ENCODE results near the gene CHST11.

CHST11 gene

GRCh38 chr12:104785886-104786285 is 329.1 kb downstream of the CHST11 start:
- Histone ChIP-seq H3K27me3 (ENCODE audit: control insufficient read depth, insufficient read depth, low read length) (no peaks in the 10 kb centered on the region), H3K9me3 (ENCODE audit: control insufficient read depth, insufficient read depth, low read depth, low read length) (0 out of 2 replicates have a peak, but pooled peaks cover 6% of the 10 kb centered on the region), H3K36me3 (ENCODE audit: control insufficient read depth, insufficient read depth, low read length) (no peaks in the 10 kb centered on the region), H3K4me1 (ENCODE audit: control insufficient read depth, insufficient read depth, low read length) (peaks cover 10% of the 10 kb centered on the region), H3K4me3 (ENCODE audit: low read depth, low read length) (no peak overlapping the region), H3K27ac (ENCODE audit: low read depth, low read length) (no peak overlapping the region), H3K9ac (ENCODE audit: low read length) (no peak overlapping the region)

- no peak overlapping the region for H3K27ac ChIP-seq (ENCODE audit: low read depth, low read length)
Observed at GRCh38 chr12:104786352-104786751, 329.6 kb downstream of the CHST11 start.

GRCh38 chr12:104788840-104789271 is 332.1 kb downstream of the CHST11 start:
- no peak overlapping the region for H3K9ac ChIP-seq (ENCODE audit: low read length)
- H3K36me3 ChIP-seq (ENCODE audit: control insufficient read depth, insufficient read depth, low read length): no peaks in the 10 kb centered on the region
- no peaks in the 10 kb centered on the region for H3K27me3 ChIP-seq (ENCODE audit: control insufficient read depth, insufficient read depth, low read length)
- H3K27ac ChIP-seq (ENCODE audit: low read depth, low read length): peak overlapping the region; percentile 5; the same call in 1 of the 2 replicates
- H3K9me3 ChIP-seq (ENCODE audit: control insufficient read depth, insufficient read depth, low read depth, low read length): 0 out of 2 replicates have a peak, but pooled peaks cover 6% of the 10 kb centered on the region
- peaks cover 18% of the 10 kb centered on the region for H3K4me1 ChIP-seq (ENCODE audit: control insufficient read depth, insufficient read depth, low read length)
- no peak overlapping the region for H3K4me3 ChIP-seq (ENCODE audit: low read depth, low read length)

More at GRCh38 chr12:104786352-104786751, 329.6 kb downstream of the CHST11 start:
- Histone ChIP-seq H3K4me3 (ENCODE audit: low read depth, low read length) (no peak overlapping the region), H3K9me3 (ENCODE audit: control insufficient read depth, insufficient read depth, low read depth, low read length) (0 out of 2 replicates have a peak, but pooled peaks cover 6% of the 10 kb centered on the region), H3K4me1 (ENCODE audit: control insufficient read depth, insufficient read depth, low read length) (peaks cover 10% of the 10 kb centered on the region), H3K27me3 (ENCODE audit: control insufficient read depth, insufficient read depth, low read length) (no peaks in the 10 kb centered on the region), H3K36me3 (ENCODE audit: control insufficient read depth, insufficient read depth, low read length) (no peaks in the 10 kb centered on the region), H3K9ac (ENCODE audit: low read length) (no peak overlapping the region)

GRCh38 chr12:104790296-104791125 is 333.8 kb downstream of the CHST11 start:
- no peaks in the 10 kb centered on the region for H3K27me3 ChIP-seq (ENCODE audit: control insufficient read depth, insufficient read depth, low read length)
- no peaks in the 10 kb centered on the region for H3K36me3 ChIP-seq (ENCODE audit: control insufficient read depth, insufficient read depth, low read length)
- no peak overlapping the region for H3K9ac ChIP-seq (ENCODE audit: low read length)
- 0 out of 2 replicates have a peak, but pooled peaks cover 4% of the 10 kb centered on the region for H3K9me3 ChIP-seq (ENCODE audit: control insufficient read depth, insufficient read depth, low read depth, low read length)
- peak overlapping the region; percentile 51 for H3K4me3 ChIP-seq (ENCODE audit: low read depth, low read length)
- no peak overlapping the region for H3K27ac ChIP-seq (ENCODE audit: low read depth, low read length)
- H3K4me1 ChIP-seq (ENCODE audit: control insufficient read depth, insufficient read depth, low read length): peaks cover 18% of the 10 kb centered on the region

GRCh38 chr12:104792570-104792969 is 335.8 kb downstream of the CHST11 start:
- H3K4me3 ChIP-seq (ENCODE audit: low read depth, low read length): no peak overlapping the region
- no peaks in the 10 kb centered on the region for H3K27me3 ChIP-seq (ENCODE audit: control insufficient read depth, insufficient read depth, low read length)
- no peak overlapping the region for H3K9ac ChIP-seq (ENCODE audit: low read length)
- H3K27ac ChIP-seq (ENCODE audit: low read depth, low read length): no peak overlapping the region
- no peaks in the 10 kb centered on the region for H3K9me3 ChIP-seq (ENCODE audit: control insufficient read depth, insufficient read depth, low read depth, low read length)
- peaks cover 18% of the 10 kb centered on the region for H3K4me1 ChIP-seq (ENCODE audit: control insufficient read depth, insufficient read depth, low read length)
- H3K36me3 ChIP-seq (ENCODE audit: control insufficient read depth, insufficient read depth, low read length): no peaks in the 10 kb centered on the region

- H3K36me3 ChIP-seq (ENCODE audit: control insufficient read depth, insufficient read depth, low read length): no peaks in the 10 kb centered on the region
- no peak overlapping the region for H3K9ac ChIP-seq (ENCODE audit: low read length)
- H3K4me1 ChIP-seq (ENCODE audit: control insufficient read depth, insufficient read depth, low read length): peaks cover 18% of the 10 kb centered on the region
- no peak overlapping the region for H3K4me3 ChIP-seq (ENCODE audit: low read depth, low read length)
- H3K9me3 ChIP-seq (ENCODE audit: control insufficient read depth, insufficient read depth, low read depth, low read length): no peaks in the 10 kb centered on the region
- H3K27me3 ChIP-seq (ENCODE audit: control insufficient read depth, insufficient read depth, low read length): no peaks in the 10 kb centered on the region
- no peak overlapping the region for H3K27ac ChIP-seq (ENCODE audit: low read depth, low read length)
Observed at GRCh38 chr12:104793285-104793684, 336.5 kb downstream of the CHST11 start.

- H3K27me3 ChIP-seq (ENCODE audit: control insufficient read depth, insufficient read depth, low read length): no peaks in the 10 kb centered on the region
Observed at GRCh38 chr12:104793968-104794367, 337.2 kb downstream of the CHST11 start.

GRCh38 chr12:104796475-104796862 is 339.7 kb downstream of the CHST11 start:
- Histone ChIP-seq H3K9me3 (ENCODE audit: control insufficient read depth, insufficient read depth, low read depth, low read length) (no peaks in the 10 kb centered on the region), H3K27me3 (ENCODE audit: control insufficient read depth, insufficient read depth, low read length) (no peaks in the 10 kb centered on the region), H3K4me1 (ENCODE audit: control insufficient read depth, insufficient read depth, low read length) (peaks cover 8% of the 10 kb centered on the region; the same call in 1 of the 2 replicates), H3K27ac (ENCODE audit: low read depth, low read length) (no peak overlapping the region), H3K36me3 (ENCODE audit: control insufficient read depth, insufficient read depth, low read length) (no peaks in the 10 kb centered on the region), H3K4me3 (ENCODE audit: low read depth, low read length) (no peak overlapping the region), H3K9ac (ENCODE audit: low read length) (no peak overlapping the region)

More at GRCh38 chr12:104793968-104794367, 337.2 kb downstream of the CHST11 start:
- no peak overlapping the region for H3K4me3 ChIP-seq (ENCODE audit: low read depth, low read length)
- H3K9ac ChIP-seq (ENCODE audit: low read length): no peak overlapping the region
- no peaks in the 10 kb centered on the region for H3K9me3 ChIP-seq (ENCODE audit: control insufficient read depth, insufficient read depth, low read depth, low read length)
- H3K27ac ChIP-seq (ENCODE audit: low read depth, low read length): no peak overlapping the region
- no peaks in the 10 kb centered on the region for H3K36me3 ChIP-seq (ENCODE audit: control insufficient read depth, insufficient read depth, low read length)
- peaks cover 13% of the 10 kb centered on the region for H3K4me1 ChIP-seq (ENCODE audit: control insufficient read depth, insufficient read depth, low read length)

GRCh38 chr12:104799458-104799857 is 342.7 kb downstream of the CHST11 start:
- H3K36me3 ChIP-seq (ENCODE audit: control insufficient read depth, insufficient read depth, low read length): no peaks in the 10 kb centered on the region
- H3K9ac ChIP-seq (ENCODE audit: low read length): no peak overlapping the region
- no peaks in the 10 kb centered on the region for H3K27me3 ChIP-seq (ENCODE audit: control insufficient read depth, insufficient read depth, low read length)
- no peaks in the 10 kb centered on the region for H3K4me1 ChIP-seq (ENCODE audit: control insufficient read depth, insufficient read depth, low read length)
- H3K9me3 ChIP-seq (ENCODE audit: control insufficient read depth, insufficient read depth, low read depth, low read length): no peaks in the 10 kb centered on the region
- H3K4me3 ChIP-seq (ENCODE audit: low read depth, low read length): no peak overlapping the region
- no peak overlapping the region for H3K27ac ChIP-seq (ENCODE audit: low read depth, low read length)

- Histone ChIP-seq H3K27ac (ENCODE audit: low read depth, low read length) (no peak overlapping the region), H3K4me3 (ENCODE audit: low read depth, low read length) (no peak overlapping the region), H3K9ac (ENCODE audit: low read length) (no peak overlapping the region), H3K4me1 (ENCODE audit: control insufficient read depth, insufficient read depth, low read length) (no peaks in the 10 kb centered on the region), H3K27me3 (ENCODE audit: control insufficient read depth, insufficient read depth, low read length) (no peaks in the 10 kb centered on the region), H3K36me3 (ENCODE audit: control insufficient read depth, insufficient read depth, low read length) (no peaks in the 10 kb centered on the region), H3K9me3 (ENCODE audit: control insufficient read depth, insufficient read depth, low read depth, low read length) (no peaks in the 10 kb centered on the region)
Observed at GRCh38 chr12:104801005-104801404, 344.3 kb downstream of the CHST11 start.

GRCh38 chr12:104801427-104801826 is 344.7 kb downstream of the CHST11 start:
- H3K9me3 ChIP-seq (ENCODE audit: control insufficient read depth, insufficient read depth, low read depth, low read length): no peaks in the 10 kb centered on the region
- no peaks in the 10 kb centered on the region for H3K36me3 ChIP-seq (ENCODE audit: control insufficient read depth, insufficient read depth, low read length)
- no peaks in the 10 kb centered on the region for H3K4me1 ChIP-seq (ENCODE audit: control insufficient read depth, insufficient read depth, low read length)
- H3K9ac ChIP-seq (ENCODE audit: low read length): no peak overlapping the region
- no peaks in the 10 kb centered on the region for H3K27me3 ChIP-seq (ENCODE audit: control insufficient read depth, insufficient read depth, low read length)
- no peak overlapping the region for H3K4me3 ChIP-seq (ENCODE audit: low read depth, low read length)
- H3K27ac ChIP-seq (ENCODE audit: low read depth, low read length): no peak overlapping the region

Data from HUES6 (cell line).